HG03521 (cell line): ENCODE measurements around the gene RAI1.

ENCODE experiments used
- ATAC-seq: cut with Tn5 transposase; IDR thresholded peaks from one replicate; pipeline ENCODE4 v1.9.1; 2021; ENCODE audit warnings: mild to moderate bottlenecking, moderate library complexity; ENCODE audit not compliant: unreplicated experiment

RAI1 gene

DNA sequence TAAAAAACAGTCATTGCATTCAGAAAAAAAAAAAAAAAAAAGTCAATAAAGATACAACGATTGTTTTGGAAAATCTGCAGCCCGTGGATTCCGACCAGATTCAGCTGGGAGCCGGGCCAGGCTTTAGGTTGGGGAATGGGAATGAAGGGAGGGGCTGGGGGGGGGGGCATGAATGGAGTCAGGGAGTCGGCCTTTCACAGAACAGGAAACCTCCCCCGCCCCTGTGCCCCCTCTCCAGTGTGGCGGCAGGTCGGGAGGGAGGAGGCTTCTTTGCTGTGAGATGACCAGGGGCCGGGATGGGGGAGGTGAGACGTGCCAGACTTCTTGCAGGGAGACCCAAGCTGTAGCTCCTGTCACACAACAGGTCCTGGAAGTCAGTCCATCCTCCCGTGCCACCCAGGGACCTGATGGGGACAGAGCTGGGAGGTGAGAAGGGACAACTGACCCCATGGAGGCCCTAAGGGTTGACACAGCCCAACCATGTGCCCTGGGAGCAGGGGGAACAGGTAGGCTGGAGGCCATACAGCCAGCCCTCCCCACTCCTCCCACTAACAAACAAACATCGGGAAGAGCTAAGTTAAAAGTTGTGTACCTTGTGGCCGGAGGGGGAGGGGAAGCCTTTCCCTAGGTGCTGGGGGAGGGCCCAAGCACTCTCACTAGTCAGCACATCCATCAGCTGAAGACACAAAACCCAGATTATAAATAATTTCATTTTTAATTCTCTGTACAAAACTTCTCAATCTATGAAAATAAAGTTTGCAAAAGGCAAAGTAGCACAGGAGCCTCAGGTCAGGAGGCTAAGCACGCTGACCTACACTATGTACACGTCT, 130.3 kb downstream of the RAI1 start:
- ATAC-seq = no peak

DNA sequence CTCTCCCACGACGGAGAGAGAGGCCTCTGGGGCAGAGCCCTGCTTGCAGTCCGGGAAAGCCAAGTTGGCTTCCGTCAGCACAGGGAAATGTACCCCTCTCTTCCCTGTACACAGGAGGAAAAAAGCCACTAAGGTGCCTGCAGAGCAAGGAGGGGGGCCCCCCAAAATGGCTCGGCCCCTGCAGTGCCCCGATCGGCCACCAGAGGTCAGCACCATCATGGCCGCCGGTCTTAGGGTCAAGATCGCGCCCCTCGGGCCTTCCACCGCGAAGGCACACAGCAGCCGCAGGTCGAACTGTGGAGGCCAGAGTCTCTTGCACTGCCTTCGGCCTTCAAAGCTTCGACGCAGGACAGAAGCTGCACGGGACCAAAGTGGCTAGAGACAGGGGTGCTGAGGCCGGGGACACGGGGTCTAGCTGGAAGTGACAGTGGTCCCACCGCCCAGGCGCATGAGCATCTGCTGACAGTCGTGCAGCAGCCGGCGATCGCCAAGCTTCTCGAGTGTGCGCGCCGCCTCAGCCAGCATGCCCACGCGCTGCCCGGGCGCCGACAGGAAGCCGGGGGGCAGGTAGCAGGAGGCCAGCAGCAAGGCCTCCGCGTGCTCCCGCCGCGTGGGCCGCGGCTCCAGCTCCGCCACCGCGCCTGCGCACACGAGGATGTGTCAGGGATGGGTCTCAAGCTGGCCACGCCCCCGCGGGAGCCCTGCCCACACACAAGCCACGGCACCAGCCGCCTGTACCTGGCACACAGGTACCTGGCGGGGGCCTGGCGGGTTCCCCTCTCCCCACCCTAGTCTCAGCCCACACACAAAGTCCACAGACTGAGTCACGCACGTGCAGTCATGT, 131.2 kb downstream of the RAI1 start:
- peak; percentile 40 for ATAC-seq

DNA sequence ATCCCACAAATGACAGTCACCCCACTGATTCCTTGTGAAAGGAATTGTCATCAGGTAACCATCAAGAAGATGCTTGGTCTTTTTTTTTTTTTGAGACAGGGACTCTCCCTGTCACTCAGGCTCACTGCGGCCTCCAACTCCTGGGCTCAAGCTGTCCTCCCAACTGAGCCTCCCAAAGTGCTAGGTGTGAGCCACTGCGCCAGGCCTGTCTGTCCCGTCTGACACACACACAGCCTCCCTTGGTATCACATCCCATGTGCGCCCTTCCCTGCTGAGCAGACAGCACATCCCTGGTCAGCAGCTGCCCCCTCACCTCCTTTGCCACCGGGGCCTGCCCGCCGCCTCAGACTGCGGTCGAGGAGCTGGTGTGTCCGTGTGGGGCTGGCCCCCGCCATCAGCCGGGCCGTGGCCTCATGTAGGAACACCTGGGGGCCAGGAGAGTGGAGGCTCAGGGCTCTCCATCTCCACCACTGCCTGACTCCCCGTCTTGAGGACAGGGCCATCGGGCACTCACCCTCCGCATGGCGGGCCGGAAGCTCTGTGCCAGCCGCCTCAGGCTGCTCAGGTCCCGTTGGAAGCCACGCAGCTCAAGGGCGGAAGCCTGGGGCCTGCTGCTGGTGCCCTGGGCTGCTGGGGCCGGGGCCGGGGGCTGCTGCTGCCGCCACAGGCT, 131.9 kb downstream of the RAI1 start:
- no peak for ATAC-seq

DNA sequence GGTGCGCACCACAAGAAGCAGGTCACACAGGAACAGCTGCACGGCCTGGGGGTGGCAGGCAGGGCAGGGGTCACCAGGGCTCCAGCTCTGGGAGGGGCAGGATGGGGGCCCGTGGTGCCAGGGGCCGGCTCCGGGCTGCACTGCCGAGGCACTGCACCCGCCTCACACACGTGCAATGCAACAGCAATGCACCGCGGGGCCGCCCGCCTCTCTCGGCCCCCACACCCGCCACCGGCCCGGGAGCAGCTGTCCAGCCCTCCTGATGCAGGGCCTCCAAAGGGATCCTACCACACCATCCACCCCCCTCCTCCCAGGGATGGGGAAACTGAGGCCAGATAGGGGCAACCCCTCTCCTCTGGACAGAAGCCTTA, 132.5 kb downstream of the RAI1 start:
- no peak for ATAC-seq

DNA sequence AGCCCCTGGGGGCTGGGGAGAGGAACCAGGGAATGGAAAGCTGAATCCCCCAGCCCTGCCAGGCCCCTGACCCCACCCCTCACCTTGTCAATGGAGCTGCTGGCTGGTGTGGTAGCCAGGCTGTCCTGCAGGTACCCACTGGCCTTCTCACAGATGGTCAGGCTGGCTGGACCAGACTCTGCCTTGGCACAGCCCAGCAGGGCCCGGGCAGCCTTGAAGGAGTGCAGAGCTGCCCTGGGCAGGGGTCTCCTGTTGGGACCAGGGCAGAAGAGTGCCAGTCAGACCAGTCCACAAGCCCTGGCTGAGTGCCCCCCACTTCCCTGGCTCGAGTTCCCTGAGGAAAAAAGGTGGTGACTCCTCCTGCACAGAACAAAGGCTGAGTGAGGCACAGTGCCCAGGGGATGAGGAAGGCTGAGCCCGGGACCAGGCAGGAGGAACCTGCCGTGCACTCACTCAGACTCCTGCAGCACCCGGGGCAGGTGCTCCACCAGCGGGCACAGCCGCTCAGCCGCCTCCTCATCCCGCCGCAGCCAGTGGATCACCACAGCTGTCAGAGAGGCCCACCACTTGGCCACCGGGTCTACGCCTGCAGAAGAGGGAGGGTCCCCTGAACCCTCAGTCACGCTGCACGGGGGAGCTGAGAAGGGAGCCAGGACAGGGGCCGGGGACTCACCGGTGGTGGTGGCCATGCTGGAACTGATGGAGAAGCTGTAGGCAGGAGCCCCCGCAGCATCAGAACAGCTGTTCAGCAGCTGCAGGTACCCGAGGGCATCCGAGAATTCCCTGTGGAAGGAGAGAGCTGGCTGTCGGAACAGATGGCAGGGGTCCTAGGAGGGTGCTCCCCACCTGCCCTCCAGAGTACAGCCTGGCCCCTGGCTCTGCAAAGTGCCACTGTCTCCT, 133.2 kb downstream of the RAI1 start:
- ATAC-seq = no peak

DNA sequence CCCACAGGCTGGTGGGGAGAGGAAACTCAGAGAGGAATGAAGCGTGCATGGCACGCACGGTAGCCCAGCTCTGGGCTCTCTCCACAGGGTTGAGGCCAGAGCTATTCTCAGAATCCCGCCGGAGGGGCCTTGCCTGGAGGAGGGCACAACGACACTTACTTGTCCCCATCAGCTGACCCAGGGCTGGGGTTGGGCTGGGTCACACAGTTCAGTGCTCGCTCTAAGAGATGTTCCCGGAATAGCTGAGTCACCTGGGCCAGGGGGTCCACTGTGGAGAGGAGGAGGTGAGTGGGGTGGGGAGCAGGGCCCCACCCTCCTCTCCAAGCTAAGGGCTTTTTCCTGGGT, 133.8 kb downstream of the RAI1 start:
- ATAC-seq = no peak

DNA sequence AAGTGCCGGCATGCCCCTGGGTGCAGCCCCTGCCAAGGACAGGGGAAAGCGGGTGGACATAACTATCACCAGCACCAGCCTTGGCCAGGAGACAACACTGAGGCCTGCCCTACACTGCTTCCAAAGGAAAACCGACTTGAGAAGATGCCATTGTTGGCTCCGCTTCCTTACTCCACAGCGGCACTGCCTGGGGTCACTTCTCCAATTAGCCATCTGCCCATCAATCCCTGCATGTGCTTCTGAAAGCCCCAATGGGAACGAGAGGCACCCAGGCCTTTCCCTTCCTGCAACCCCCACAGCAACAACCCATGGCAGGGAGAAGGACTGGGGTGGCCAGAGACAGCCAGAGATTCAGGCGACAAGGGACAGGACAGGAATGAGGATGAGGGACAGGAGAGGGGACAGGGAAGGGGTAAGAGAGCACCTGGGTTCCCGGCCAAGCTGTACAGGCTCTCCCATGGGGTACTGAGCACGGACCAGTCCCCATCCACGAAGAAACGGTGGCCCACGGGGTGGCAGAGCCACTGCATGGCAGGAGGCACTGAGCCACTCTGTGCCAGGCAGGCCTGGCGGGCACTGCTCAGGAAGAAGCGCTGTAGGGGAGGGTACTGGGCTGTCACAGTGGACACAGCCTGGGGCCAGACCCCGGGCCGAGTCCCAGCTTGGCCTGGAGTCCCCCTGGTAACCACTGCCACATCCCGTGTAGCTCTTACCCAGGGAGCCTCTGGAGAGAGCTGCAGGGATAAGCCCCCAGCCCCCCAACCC, 134.4 kb downstream of the RAI1 start:
- ATAC-seq = no peak

DNA sequence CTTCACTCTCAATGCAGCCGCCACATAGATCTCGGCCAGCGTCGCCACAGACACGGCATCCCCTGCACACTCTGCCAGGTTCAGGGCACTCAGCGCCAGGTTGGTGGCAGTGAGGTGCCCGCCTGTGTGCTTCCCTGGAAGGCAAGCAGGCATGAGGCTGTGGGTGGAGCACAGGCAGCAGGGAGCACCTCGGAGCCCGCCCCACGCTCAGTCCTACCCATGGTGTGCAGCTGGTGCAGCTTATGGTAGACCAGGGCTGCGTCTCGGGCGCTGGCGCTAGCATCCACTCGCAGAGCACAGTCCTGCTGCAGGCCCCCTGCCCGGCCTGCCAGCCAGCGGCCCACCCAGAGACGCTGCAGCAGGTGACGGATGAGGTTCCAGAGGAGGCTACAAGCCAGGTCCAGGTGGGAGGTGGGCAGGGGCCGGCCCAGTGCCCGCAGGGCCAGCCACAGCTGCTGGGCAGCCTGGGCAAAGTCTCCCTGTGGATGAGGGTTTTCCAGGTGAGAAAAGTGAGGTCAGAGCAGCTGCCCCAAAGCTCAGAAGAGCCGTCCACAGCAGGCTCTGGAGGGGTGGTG, 135.1 kb downstream of the RAI1 start:
- ATAC-seq = no peak

DNA sequence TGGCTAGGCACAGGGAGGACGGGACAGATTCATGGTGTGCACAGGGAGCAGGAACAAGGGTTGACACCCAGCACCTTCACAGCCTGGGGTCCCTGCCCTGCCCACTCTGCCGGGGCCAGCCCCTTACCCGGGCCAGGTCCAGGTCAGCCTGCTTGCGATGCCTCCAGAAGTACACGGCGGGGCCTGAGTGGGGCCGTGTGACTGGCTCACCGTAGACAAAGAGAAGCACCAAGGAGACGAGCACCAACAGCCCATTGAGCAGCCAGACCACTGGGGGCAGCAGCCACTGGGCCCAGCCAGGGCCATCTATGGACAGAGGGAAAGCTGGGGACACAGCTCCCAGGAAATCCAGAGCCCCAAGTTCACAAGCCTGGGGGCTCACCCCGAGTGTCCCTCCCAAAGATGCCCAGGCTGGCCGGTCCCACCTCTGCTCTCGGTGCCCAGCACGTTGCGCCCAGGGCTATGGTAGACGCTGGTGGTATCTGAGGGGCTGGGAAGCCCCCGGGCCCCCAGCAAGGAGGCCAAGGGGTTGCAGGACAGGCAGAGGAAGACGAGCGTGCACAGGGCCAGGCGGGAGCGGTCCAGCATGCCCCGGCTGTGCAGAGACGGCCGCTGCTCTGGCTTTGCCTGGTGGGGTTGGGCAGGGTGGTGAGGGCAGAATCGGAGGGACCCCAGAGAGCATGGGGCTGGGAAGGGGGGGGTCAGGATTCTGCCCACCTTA, 135.7 kb downstream of the RAI1 start:
- ATAC-seq = no peak

DNA sequence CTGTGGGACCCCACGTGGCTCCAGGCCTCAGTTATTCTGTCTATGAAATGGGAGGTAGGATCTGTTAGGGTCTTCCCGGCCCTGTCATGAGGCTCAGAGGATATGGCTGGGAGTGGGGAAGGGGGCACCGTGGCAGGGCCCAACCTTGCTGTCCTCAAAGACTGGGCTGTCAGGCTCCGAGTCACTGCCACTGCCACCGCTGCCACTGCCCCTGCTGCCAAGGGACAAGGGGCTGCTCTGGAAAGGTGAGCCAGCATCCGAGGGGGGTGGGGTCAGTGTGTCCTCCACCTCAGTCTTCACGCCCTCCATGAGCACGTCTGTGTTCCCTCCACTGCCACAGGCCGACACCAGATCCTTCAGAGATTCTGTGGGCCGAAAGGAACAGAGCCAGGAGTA, 136.3 kb downstream of the RAI1 start:
- ATAC-seq = no peak

DNA sequence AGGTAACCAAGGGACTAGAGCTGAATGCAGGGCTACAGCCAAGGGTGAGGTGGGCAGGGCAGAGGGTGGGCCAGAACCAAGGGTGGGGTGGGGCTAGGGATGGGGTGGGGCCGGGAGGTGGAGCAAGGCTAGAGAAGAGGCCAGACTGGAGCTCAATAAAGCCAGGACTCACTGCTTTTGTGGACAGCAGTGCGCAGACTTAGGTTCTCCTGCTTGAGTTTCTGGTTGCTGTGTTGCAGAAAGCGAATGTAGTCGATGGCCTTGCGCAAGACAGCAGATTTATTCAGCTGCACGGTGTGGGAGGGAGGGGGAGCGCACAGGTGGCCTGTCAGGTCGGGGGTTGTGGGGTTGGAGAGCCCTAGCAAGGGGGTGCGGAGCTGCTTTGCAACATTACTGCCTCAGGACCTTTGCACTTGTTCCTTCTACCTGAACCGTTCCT, 136.8 kb downstream of the RAI1 start:
- ATAC-seq = no peak

DNA sequence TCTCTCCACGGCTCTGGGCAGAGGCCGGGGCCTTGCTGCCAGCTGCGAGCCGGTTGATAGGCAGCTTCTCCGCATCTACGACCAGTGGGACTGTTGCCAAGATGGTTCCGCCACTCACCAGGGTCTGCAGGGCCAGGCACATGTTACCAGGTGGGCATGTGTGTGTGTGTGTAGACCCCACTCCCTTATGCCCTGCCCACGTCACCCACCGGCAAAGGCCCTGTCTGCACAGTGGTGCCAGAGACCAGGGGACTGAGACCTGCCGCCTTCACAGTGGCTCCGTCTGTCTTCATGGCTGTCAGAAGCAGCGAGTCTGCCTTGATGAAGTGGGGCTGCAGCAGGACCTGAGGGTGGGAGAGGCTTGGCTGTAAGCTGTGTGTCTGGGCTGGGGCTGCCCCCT, 137.9 kb downstream of the RAI1 start:
- ATAC-seq = no peak

DNA sequence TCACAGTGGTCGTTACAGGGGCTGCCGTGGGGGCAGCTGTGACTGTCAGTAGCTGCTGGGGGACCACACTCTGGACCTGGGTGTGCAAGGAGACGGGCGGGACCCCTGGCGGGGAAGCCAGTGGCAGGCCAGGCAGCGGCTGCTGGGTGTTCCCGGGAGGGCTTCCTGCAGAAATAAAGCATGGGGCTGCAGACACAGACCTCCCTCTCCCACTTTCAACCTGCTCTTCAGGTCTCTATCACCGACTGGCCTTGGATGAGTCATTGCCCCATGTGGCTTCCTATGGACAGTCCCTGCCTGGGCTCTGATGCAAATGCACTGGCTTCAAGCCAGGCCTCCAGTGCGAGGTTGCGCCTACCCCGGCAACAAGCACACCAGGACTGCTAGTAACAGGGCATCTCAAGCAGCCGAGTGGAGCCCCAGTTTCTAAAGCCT, 138.3 kb downstream of the RAI1 start:
- ATAC-seq = no peak

DNA sequence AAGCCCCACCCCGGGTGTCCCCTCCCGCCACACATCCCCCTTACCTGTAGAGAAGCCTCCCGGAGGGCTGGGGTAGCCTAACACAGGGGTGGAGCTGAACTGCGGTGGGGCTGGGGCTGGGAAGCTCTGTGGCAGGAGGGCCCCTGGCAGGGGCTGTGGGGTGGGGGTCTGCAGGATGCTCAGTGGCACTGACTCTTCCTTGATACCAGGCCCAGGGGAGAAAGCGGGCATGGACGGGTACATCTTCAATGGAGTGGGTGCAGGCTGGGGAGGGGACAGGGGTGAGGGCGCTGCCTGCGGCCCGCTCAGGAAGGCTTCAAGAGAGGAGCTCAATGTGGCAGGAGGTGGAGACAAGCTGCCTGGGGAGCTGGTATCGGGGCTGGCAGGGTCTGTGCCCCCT, 138.8 kb downstream of the RAI1 start:
- ATAC-seq = no peak

DNA sequence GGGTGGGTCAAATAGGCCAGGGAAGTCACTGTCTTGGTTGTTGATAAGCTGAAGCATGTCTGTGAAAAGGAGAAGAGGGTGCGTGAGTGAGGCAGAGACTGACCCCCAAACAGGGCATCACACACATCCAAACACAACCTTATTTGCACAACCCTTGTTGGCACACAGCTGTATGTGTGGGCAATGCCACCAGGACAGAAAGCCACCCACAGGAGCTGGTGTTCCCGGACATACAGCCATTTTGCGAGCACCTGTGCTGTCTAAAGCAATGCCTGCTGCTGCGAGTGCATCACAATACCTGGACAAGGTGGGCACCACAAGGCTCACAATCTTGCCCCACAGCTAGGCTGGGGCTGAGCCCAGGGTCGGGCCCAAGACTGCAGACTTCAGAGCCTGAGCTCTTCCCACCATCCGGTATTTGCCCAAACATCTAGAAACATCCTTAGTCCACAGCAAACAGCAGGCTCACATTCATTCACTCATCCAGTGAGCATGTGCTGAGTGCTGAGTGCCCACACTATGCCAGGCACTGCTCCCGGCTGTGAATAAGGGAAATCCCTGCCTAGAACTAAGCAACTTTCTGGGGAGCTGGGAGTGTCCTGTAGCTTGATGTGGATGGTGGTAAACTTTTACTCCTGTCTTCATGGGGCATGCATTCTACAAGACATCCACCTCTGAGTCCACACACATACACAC, 139.4 kb downstream of the RAI1 start:
- ATAC-seq = no peak

DNA sequence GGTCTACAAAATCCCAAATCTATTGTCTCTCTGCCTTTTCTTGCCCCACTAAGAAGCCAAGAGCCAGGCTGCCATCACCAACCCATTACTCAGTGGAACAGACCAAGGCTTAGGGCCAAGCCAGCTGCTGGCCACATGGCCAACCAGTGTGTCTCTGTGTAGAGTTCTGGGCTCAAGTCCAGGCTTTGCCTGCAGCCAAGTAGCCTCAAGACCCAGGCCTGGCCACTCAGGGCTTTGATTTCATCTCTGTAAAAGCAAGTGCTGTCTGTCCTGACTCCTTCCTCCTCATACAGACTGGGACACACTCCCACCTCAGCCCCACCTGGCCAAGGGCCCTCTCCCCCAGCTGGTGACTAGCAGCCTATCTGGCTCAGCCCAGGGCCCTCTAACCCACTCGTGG, 140.9 kb downstream of the RAI1 start:
- no peak for ATAC-seq

DNA sequence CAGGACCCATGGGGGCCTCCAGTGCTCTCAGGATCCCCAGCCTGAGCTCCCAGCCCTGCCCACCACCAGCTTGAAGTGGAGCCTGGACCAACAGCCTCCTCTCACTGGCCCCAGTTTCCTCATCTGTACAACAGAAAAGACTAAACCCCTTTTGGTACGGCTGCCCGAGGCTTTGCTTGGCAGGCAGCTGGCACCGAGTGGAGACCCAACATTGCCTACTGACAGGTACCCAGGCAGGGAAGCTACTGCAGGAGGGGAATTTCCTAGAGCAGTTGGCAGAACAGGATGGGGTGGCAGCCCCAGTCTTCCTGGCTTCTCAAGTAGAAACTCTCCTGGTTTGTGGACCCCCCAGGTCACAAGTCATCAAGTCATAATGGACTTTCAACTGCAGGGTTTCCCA, 141.4 kb downstream of the RAI1 start:
- ATAC-seq = no peak

DNA sequence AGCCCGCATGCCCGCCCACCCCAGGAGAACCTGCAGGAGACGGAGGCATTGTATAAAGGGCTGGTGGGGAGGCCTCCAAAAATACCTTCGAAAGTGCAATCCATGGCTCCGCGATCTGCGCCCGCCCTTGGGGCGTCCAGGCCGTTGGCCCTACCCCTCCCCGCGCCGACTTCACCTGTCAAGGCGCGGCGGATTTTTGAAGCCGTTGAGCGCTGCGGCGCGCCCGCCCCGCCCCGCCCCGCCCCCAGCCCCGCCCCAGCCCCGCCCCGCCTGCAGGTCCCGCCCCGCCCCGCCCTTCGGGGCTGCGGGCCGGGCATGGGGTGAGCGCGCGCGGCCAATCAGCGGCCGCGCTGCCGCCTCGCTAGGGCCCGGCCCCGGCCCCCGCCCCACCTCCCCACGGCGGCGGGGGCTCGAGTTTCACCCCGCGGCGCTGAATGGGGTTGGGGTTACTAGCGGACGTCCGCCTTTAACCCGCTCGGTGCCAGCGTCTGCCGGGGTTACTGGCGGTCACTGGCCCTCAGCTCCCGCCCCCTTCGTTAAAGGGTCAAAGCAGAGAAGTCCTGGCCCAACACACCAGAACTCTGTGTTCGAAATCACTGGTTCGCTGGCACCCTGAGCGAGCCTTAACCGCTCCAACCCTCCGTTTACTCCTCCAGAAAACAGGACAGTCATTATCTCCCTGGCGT, 142.3 kb downstream of the RAI1 start:
- ATAC-seq = peak; percentile 78
